Thyroid gland (tissue), 4 donors: Measurements from ENCODE around the gene EYS. TPM values are rescaled to one million over a fixed set of nuclear protein-coding genes. Genes with fewer than 3 reads are reported as not detected.

Source experiments
- DNase-seq, 2 donors: peaks; one replicate each; pipeline ENCODE4 v3.0.0-alpha.2; 2019
- H3K27ac ChIP-seq, 3 donors: fragments of 200-600 bp; sonication (generic); 1 replicate in 2 of 3; 2 replicates in 1 of 3; pipeline ENCODE4 v1.5.1; 2016 to 2019; ENCODE audit warnings: mild to moderate bottlenecking in 1 of 3, moderate library complexity in 1 of 3
- H3K27me3 ChIP-seq: fragments of 200-600 bp; sonication (generic); one replicate; pipeline ENCODE4 v1.5.1; 2019
- H3K36me3 ChIP-seq, 2 donors: fragments of 200-600 bp; sonication (generic); one replicate each; pipeline ENCODE4 v1.5.1; 2016 to 2019
- H3K4me1 ChIP-seq, 2 donors: fragments of 200-600 bp; sonication (generic); one replicate each; pipeline ENCODE4 v1.5.1; 2017 to 2019
- H3K4me3 ChIP-seq, 3 donors: fragments of 200-600 bp; sonication (generic); replicated peaks in 1 of 3; 1 replicate in 2 of 3; 2 replicates in 1 of 3; pipeline ENCODE4 v1.5.1; 2016; ENCODE audit warnings: mild to moderate bottlenecking in 1 of 3
- H3K9me3 ChIP-seq: fragments of 200-600 bp; sonication (generic); one replicate; pipeline ENCODE4 v1.5.1; 2017
- POLR2A ChIP-seq, 2 donors: fragments of 450-650 bp; IDR thresholded peaks; one replicate each; pipeline ENCODE4 v1.6.1; 2017; ENCODE audit warnings: antibody characterized with exemption in 2 of 2, mild to moderate bottlenecking in 2 of 2, moderate library complexity in 1 of 2
- WGBS, 2 donors: methylation state at CpG; one replicate each; pipeline ENCODE4 v1.1.5; 2017; 5-methylcytosine and 5-hydroxymethylcytosine counted together
- intact Hi-C: fragments of 100-400 bp; cut with DNase I; formaldehyde crosslinking; loops from one replicate; pipeline ENCODE4 v1.15.1; 2023
- total RNA-seq, 4 donors: library from RNA; depleted of rRNA; stranded (reverse); fragments of >200 nt; gene quantifications; one replicate each; pipeline ENCODE4 v1.2.3, GENCODE V29; 2016
- TF ChIP-seq, protein P1 (sequence below), 6 experiments: fragments of 200-600 bp in 3 of 6; fragments of 450-650 bp in 3 of 6; sonication (generic) in 3 of 6; IDR thresholded peaks; one replicate each; pipeline ENCODE4 v1.5.1; 2016 to 2019; ENCODE audit warnings: antibody characterized with exemption in 6 of 6, mild to moderate bottlenecking in 2 of 6, inconsistent platforms in 1 of 6, moderate library complexity in 1 of 6

Gene EYS
- total RNA-seq, 4 donors from 2014 or later: not detected

DNA sequence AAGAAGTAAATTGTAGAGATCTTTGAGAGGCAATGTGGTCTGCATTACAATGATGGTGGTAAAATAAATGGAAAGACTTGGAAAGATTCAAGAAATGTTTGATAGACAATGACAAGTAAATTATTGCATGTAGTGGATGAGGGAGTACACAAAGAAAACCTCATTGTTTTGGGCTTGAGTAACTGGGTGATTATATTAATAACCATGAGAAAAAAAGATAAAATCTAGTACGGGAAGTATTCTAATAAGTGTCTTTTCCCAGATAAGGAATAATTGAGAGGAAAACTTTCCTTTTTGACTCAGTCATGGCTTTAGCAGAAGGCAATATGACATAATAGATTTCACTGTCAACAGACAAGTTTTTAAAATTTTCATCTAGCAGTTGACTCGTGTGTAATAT, 993.0 kb downstream of the EYS start:
- Histone ChIP-seq H3K27ac (no peak overlapping the region), H3K36me3 (no peaks in the 10 kb centered on the region), H3K9me3 (no peaks in the 10 kb centered on the region), H3K4me1 (no peaks in the 10 kb centered on the region), H3K27me3 (no peaks in the 10 kb centered on the region), H3K4me3 (no peak overlapping the region)
- WGBS, 2 donors: 70 to 78% methylated on average over 2 of the region's 2 CpGs
- no peak for TF ChIP-seq POLR2A (IDR thresholded peaks at IDR 0.05)
- TF ChIP-seq, protein P1, sequence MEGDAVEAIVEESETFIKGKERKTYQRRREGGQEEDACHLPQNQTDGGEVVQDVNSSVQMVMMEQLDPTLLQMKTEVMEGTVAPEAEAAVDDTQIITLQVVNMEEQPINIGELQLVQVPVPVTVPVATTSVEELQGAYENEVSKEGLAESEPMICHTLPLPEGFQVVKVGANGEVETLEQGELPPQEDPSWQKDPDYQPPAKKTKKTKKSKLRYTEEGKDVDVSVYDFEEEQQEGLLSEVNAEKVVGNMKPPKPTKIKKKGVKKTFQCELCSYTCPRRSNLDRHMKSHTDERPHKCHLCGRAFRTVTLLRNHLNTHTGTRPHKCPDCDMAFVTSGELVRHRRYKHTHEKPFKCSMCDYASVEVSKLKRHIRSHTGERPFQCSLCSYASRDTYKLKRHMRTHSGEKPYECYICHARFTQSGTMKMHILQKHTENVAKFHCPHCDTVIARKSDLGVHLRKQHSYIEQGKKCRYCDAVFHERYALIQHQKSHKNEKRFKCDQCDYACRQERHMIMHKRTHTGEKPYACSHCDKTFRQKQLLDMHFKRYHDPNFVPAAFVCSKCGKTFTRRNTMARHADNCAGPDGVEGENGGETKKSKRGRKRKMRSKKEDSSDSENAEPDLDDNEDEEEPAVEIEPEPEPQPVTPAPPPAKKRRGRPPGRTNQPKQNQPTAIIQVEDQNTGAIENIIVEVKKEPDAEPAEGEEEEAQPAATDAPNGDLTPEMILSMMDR (IDR thresholded peaks at IDR 0.05): no peak
- intact Hi-C loops: no loop called here
- DNase-seq: no peak

DNA sequence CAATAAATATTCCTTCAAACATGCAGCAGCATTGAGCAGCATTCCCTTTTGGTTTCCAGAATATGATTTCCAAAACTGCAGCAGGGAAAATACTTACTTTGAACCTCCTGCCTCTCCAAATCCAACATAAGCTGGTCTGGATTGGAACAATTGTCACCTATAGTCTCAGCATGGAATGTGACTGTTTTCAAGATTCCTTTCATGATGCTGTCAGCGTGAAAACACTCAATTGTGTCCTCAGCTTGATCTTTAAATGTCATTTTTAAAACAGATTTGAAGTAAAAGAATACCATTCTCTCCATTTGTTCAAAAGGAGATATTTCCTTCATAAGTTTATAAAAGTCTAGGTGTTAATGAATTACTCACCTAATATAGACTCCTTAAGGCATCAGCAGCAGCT, 993.9 kb downstream of the EYS start:
- no peak for DNase-seq
- Histone ChIP-seq H3K4me3 (no peak overlapping the region), H3K9me3 (no peaks in the 10 kb centered on the region), H3K27ac (no peak overlapping the region), H3K36me3 (no peaks in the 10 kb centered on the region), H3K4me1 (no peaks in the 10 kb centered on the region), H3K27me3 (no peaks in the 10 kb centered on the region)
- 80 to 90% methylated on average over 1 of the region's 1 CpG for WGBS, 2 donors
- intact Hi-C loops: no loop called here
- TF ChIP-seq, protein P1 (IDR thresholded peaks at IDR 0.05): no peak
- TF ChIP-seq POLR2A (IDR thresholded peaks at IDR 0.05): no peak

DNA sequence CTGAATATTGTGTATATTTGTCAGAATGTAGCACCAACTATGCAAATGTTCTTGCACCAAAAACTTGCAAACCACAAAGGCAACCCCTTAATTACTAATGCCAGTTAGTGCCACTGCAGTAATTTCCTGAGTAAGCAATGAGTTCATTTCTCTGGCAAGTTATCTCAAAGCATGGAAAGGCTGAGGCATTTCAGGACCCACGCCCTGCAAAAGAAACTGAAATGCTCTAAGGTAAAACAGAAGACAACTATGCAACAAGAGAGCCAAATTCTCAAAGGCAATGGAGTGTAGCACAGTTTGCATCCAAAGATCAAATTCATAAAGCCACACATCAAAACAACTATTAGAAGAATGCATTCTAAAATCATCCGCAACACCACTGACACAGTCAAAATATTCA, 994.4 kb downstream of the EYS start:
- Histone ChIP-seq H3K27ac (no peak overlapping the region), H3K27me3 (no peaks in the 10 kb centered on the region), H3K4me3 (no peak overlapping the region), H3K4me1 (no peaks in the 10 kb centered on the region), H3K9me3 (no peaks in the 10 kb centered on the region), H3K36me3 (no peaks in the 10 kb centered on the region)
- no peak for DNase-seq
- TF ChIP-seq, protein P1 (IDR thresholded peaks at IDR 0.05): no peak
- TF ChIP-seq POLR2A (IDR thresholded peaks at IDR 0.05): no peak
- intact Hi-C loops: no loop called here
- WGBS, 2 donors: 45 to 64% methylated on average over 2 of the region's 2 CpGs

GRCh38 chr6:64703922-64704321, 1003.1 kb downstream of the EYS start:
- no peak for TF ChIP-seq POLR2A (IDR thresholded peaks at IDR 0.05)
- TF ChIP-seq, protein P1 (IDR thresholded peaks at IDR 0.05): no peak
- no peak for DNase-seq
- intact Hi-C loops: no loop called here
- H3K27ac ChIP-seq: no peak overlapping the region
- 47 to 48% methylated on average over 2 of the region's 2 CpGs for WGBS, 2 donors
- no peaks in the 10 kb centered on the region for H3K27me3 ChIP-seq
- no peaks in the 10 kb centered on the region for H3K4me1 ChIP-seq
- H3K36me3 ChIP-seq: no peaks in the 10 kb centered on the region
- H3K9me3 ChIP-seq: no peaks in the 10 kb centered on the region
- H3K4me3 ChIP-seq: no peak overlapping the region

DNA sequence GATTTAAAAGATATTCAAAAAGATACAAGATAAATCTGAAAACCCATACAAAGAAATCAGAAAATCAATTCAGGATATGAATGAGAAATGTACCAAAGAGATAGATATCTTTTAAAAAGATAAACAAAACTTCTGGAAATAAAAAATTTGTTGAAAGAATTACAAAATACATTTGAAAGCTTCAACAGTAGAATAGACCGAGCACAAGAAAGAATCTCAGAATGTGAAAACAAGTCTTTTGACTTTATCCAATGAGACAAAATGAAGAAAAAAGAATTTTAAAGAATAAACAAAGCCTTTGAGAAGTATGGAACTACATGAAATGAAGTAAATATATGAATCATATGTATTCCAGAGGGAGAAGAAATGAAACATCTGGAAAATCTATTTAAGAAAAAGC, 1011.0 kb downstream of the EYS start:
- no peak for DNase-seq
- no peaks in the 10 kb centered on the region for H3K36me3 ChIP-seq
- WGBS, 2 donors: 92 to 96% methylated on average over 1 of the region's 1 CpG
- no peak overlapping the region for H3K27ac ChIP-seq
- TF ChIP-seq, protein P1 (IDR thresholded peaks at IDR 0.05): no peak
- TF ChIP-seq POLR2A (IDR thresholded peaks at IDR 0.05): no peak
- no peaks in the 10 kb centered on the region for H3K4me1 ChIP-seq
- intact Hi-C loops: no loop called here
- H3K27me3 ChIP-seq: no peaks in the 10 kb centered on the region
- no peak overlapping the region for H3K4me3 ChIP-seq
- H3K9me3 ChIP-seq: no peaks in the 10 kb centered on the region
